Colonic mucosa (tissue), 4 donors: ENCODE measurements around the gene YY1. TPM values are rescaled to one million over a fixed set of nuclear protein-coding genes. Genes with fewer than 3 reads are reported as not detected.
"Not testable (repeated sequence)": the region's sequence is repeated elsewhere in the genome, so short reads cannot be mapped to it uniquely, and the experiment has no call there.

ENCODE experiments used
- DNase-seq: peaks from one replicate; pipeline ENCODE4 v3.0.0-alpha.2; 2020
- H3K27ac ChIP-seq: fragments of 200-600 bp; one replicate; pipeline ENCODE4 v1.8.0; 2021
- H3K27me3 ChIP-seq: fragments of 200-600 bp; one replicate; pipeline ENCODE4 v1.8.0; 2021
- H3K36me3 ChIP-seq: fragments of 200-600 bp; one replicate; pipeline ENCODE4 v1.8.0; 2021
- H3K4me1 ChIP-seq: fragments of 200-600 bp; one replicate; pipeline ENCODE4 v1.8.0; 2021; ENCODE audit warnings: mild to moderate bottlenecking
- H3K4me3 ChIP-seq: fragments of 200-600 bp; one replicate; pipeline ENCODE4 v1.8.0; 2021
- H3K9ac ChIP-seq, 2 donors: one replicate each; pipeline ENCODE4 v1.7.0; 2013; ENCODE audit warnings: control low read depth in 2 of 2, low read depth in 2 of 2, low read length in 2 of 2
- H3K9me3 ChIP-seq: fragments of 200-600 bp; one replicate; pipeline ENCODE4 v1.8.0; 2021
- intact Hi-C: fragments of 100-400 bp; cut with DNase I; formaldehyde crosslinking; loops from one replicate; pipeline ENCODE4 v1.14.1; 2022
- total RNA-seq, 2 donors: library from RNA; stranded (reverse); fragmentation: NEBNext Ultra II Directional in 1 of 2; extraction: Animal tissue kit (Norgen Biotek cat#: 25700) in 1 of 2; gene quantifications; one replicate each; pipeline ENCODE4 v1.2.1, GENCODE V29; 2021
- TF ChIP-seq, protein P1 (sequence below): fragments of 200-600 bp; IDR thresholded peaks from one replicate; pipeline ENCODE4 v1.8.0; 2022; ENCODE audit warnings: antibody characterized with exemption, mild to moderate bottlenecking
- donor health status: healthy.
- donor health status: DM: no; HTN: no; CAD: no.
- donor health status: DM: no; HTN: no; CAD: no.

Gene YY1
- total RNA-seq, 2 donors from 2014 or later: 73.2 to 90.4 TPM

DNA sequence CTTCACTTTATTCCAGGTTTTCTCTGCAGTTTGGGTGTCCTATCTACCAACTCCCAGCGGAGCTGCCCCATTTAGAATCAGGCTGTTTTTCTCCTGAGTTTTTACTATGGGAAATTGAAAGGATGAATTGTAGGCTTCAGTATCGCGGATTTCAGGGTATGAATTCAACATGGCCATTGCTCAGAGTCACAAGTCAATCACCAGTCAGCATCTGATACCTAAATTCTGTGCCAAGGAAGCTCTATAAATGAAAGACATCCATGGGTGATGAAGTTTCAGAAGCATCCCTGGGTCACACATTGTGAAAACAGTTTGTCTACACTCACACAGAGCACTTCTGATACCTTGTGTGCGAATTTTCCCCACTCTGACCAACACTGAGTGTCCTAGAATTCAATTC, 35.8 kb upstream of the YY1 start:
- H3K27ac ChIP-seq: no peak overlapping the region
- no peak overlapping the region for H3K9ac ChIP-seq
- TF ChIP-seq, protein P1, sequence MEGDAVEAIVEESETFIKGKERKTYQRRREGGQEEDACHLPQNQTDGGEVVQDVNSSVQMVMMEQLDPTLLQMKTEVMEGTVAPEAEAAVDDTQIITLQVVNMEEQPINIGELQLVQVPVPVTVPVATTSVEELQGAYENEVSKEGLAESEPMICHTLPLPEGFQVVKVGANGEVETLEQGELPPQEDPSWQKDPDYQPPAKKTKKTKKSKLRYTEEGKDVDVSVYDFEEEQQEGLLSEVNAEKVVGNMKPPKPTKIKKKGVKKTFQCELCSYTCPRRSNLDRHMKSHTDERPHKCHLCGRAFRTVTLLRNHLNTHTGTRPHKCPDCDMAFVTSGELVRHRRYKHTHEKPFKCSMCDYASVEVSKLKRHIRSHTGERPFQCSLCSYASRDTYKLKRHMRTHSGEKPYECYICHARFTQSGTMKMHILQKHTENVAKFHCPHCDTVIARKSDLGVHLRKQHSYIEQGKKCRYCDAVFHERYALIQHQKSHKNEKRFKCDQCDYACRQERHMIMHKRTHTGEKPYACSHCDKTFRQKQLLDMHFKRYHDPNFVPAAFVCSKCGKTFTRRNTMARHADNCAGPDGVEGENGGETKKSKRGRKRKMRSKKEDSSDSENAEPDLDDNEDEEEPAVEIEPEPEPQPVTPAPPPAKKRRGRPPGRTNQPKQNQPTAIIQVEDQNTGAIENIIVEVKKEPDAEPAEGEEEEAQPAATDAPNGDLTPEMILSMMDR: no peak
- H3K4me3 ChIP-seq: no peak overlapping the region
- no peak for DNase-seq
- intact Hi-C loops: no loop called here
- H3K4me1 ChIP-seq: no peaks in the 10 kb centered on the region
- H3K27me3 ChIP-seq: no peaks in the 10 kb centered on the region
- H3K9me3 ChIP-seq: no peaks in the 10 kb centered on the region
- H3K36me3 ChIP-seq: no peaks in the 10 kb centered on the region

DNA sequence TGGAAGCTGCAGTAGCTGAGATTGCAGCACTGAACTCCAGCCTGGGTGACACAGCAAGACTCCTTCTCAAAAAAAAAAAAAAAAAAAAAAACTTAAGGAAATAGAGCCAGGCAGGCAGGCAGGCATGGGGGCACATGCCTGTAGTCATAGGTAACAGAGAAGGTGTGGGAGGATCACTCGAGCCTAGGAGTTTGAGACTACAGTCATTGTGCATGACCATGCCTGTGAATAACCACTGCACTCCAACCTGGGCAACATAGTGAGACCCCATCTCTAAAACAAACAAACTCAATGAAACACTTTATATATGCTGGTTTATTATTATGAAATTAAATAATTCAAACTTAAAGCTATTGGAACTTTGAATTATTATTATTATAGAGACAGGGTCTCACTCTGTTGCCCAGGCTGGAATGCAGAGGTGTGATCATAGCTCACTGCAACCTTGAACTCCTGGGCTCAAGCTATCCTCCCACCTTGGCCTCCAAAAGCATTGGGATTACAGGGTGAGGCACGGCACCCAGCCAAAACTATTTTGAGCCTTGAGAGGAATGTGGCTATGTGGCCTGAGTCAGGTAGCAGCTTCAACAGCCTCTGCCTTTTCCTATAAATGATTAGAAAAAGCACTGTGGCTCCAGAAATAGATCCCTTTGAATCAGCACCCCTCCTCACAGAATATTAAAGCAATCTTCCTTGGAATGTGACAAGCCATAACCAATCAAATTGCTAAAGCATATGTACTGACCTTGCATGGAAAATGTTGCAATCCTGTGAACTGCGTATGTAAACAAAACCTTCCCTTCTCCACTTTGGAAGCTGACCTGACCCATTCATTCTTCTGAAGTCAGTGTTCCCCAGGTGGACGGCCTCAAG, 34.7 kb upstream of the YY1 start:
- Histone ChIP-seq H3K27ac (no peak overlapping the region), H3K4me3 (no peak overlapping the region), H3K9me3 (no peaks in the 10 kb centered on the region), H3K9ac (no peak overlapping the region), H3K4me1 (no peaks in the 10 kb centered on the region), H3K36me3 (no peaks in the 10 kb centered on the region), H3K27me3 (no peaks in the 10 kb centered on the region)
- intact Hi-C loops: no loop called here
- no peak for DNase-seq
- TF ChIP-seq, protein P1: no peak

DNA sequence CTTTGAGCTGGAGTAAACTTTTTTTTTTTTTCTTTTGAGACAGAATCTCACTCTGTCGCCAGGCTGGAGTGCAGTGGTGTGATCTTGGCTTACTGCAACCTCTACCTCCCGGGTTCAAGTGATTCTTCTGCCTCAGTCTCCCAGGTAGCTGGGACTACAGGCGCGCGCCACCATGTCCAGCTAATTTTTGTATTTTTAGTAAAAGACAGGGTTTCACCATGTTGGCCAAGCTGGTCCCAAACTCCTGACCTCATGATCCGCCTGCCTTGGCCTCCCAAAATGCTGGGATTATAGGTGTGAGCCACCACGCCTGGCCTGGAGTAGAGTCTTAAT, 34.1 kb upstream of the YY1 start:
- DNase-seq, intact Hi-C loops, H3K9ac ChIP-seq, H3K27me3 ChIP-seq, H3K36me3 ChIP-seq, H3K9me3 ChIP-seq, H3K4me3 ChIP-seq, H3K27ac ChIP-seq, H3K4me1 ChIP-seq: not testable (repeated sequence)

DNA sequence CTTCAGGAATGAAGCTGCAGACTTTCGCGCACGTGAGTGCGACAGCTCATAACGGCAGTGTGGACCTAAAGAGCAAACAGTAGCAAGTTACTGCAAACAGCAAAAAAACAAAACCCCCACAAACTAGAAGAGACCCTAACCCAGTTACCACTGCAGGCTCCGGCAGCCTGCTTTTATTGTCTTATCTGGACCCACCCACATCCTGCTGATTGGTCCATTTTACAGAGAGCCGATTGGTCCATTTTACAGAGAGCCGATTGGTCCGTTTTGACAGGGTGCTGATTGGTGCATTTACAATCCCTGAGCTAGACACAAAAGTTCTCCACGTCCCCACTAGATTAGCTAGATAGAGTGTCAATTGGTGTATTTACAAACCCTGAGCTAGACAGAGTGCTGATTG, 31.4 kb upstream of the YY1 start:
- DNase-seq, H3K4me3 ChIP-seq, H3K9ac ChIP-seq, H3K4me1 ChIP-seq, H3K27me3 ChIP-seq, H3K36me3 ChIP-seq, intact Hi-C loops, H3K9me3 ChIP-seq, H3K27ac ChIP-seq: not testable (repeated sequence)

DNA sequence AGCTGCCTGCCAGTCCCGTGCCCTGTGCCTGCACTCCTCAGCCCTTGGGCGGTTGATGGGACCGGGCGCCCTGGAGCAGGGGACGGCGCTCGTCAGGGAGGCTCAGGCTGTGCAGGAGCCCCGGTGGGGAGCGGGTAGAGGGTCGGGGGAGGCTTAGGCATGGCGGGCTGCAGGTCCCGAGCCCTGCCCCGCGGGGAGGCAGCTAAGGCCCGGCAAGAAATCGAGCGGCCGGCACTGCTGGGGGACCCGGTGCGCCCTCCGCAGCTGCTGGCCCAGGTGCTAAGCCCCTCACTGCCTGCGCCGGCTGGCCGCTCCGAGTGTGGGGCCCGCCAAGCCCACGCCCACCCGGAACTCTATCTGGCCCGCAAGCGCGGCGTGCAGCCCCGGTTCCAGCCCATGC, 30.8 kb upstream of the YY1 start:
- not testable (repeated sequence) for H3K4me1 ChIP-seq

DNA sequence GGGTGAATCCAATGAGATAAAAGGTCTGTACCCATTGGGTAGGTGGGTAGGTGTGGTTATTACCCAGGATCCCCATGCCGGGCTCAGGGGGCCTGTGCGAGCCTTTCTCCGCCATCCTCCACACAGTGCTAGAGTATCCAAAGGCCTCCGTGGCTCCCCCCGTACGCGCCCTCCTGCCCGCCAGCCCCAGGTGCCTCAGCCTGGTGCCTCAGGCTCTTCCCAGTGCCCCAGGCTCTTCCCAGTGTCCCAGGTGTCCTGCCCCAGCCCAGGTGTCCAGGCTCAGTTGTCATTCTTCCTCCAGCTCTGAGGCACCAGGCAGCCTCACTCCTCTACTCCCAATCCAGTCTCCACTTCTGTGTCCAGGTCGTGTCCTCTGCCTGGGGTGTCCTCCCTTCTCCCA, 27.6 kb upstream of the YY1 start:
- Histone ChIP-seq H3K4me1 (peaks cover 5% of the 10 kb centered on the region), H3K27ac (no peak overlapping the region), H3K36me3 (no peaks in the 10 kb centered on the region), H3K4me3 (no peak overlapping the region), H3K9me3 (no peaks in the 10 kb centered on the region), H3K27me3 (no peaks in the 10 kb centered on the region), H3K9ac (no peak overlapping the region)
- DNase-seq: no peak
- TF ChIP-seq, protein P1: no peak
- intact Hi-C loops: no loop called here

More for the DNA sequence above, 30.8 kb upstream of the YY1 start:
- H3K9me3 ChIP-seq, DNase-seq, H3K36me3 ChIP-seq, H3K27me3 ChIP-seq, H3K9ac ChIP-seq, H3K4me3 ChIP-seq, H3K27ac ChIP-seq, intact Hi-C loops: not testable (repeated sequence)

DNA sequence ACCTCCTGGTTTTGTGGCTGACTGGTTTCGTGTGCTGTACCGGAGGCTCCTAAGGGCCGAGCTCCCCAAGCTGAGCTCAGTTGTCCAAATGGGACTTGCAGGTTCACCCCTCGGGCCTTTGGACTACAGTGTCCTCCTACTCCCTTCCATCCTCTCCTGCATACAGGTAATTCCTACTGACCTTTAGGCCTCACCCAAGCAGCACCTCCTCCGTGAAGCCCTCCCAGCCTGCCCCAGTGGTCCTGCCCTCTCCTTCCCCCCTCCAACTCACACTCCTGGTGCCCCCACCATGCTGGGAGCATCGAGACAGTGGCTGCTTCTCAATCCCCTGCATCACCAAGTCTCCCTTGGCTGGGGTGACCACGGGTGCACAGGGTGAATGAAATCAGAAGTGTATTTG, 27.1 kb upstream of the YY1 start:
- Histone ChIP-seq H3K9me3 (no peaks in the 10 kb centered on the region), H3K27me3 (no peaks in the 10 kb centered on the region), H3K4me3 (no peak overlapping the region), H3K27ac (no peak overlapping the region), H3K4me1 (peaks cover 5% of the 10 kb centered on the region), H3K9ac (no peak overlapping the region), H3K36me3 (no peaks in the 10 kb centered on the region)
- intact Hi-C loops: no loop called here
- DNase-seq: no peak
- TF ChIP-seq, protein P1: no peak
